Smooth muscle cell (in vitro differentiated cells): Measurements from ENCODE around the gene CDC42BPA. TPM values are rescaled to one million over a fixed set of nuclear protein-coding genes. Genes with fewer than 3 reads are reported as not detected.

Experiments
- DNase-seq: peaks from one replicate; lab custom pipeline; 2025; ENCODE audit not compliant: unreplicated experiment; lab: John Stamatoyannopoulos, UW
- H2AFZ ChIP-seq: fragments of 200-600 bp; sonication (generic); 2 replicates; pipeline ENCODE4 v1.6.0; 2016; ENCODE audit warnings: antibody characterized with exemption, low read depth, mild to moderate bottlenecking
- H3F3A ChIP-seq: fragments of 200-600 bp; sonication (generic); 2 replicates; pipeline ENCODE4 v1.6.0; 2017; ENCODE audit warnings: antibody characterized with exemption, low read depth
- H3K27ac ChIP-seq: fragments of 200-600 bp; sonication (generic); 2 replicates; pipeline ENCODE4 v1.5.1; 2016; ENCODE audit warnings: low read depth, mild to moderate bottlenecking
- H3K27me3 ChIP-seq: fragments of 200-600 bp; sonication (generic); 2 replicates; pipeline ENCODE4 v1.6.1; 2016; ENCODE audit warnings: low read depth, mild to moderate bottlenecking
- H3K36me3 ChIP-seq: fragments of 200-600 bp; sonication (generic); 2 replicates; pipeline ENCODE4 v1.5.1; 2016; ENCODE audit warnings: low read depth
- H3K4me1 ChIP-seq: fragments of 200-600 bp; sonication (generic); 2 replicates; pipeline ENCODE4 v1.5.1; 2016; ENCODE audit warnings: low read depth
- H3K4me2 ChIP-seq: fragments of 200-600 bp; sonication (generic); 2 replicates; pipeline ENCODE4 v1.6.0; 2016; ENCODE audit warnings: mild to moderate bottlenecking
- H3K4me3 ChIP-seq: fragments of 200-600 bp; sonication (generic); 2 replicates; pipeline ENCODE4 v1.5.1; 2016; ENCODE audit warnings: mild to moderate bottlenecking
- H3K79me2 ChIP-seq: fragments of 200-600 bp; sonication (generic); 2 replicates; pipeline ENCODE4 v1.6.0; 2016; ENCODE audit warnings: low read depth, mild to moderate bottlenecking
- H3K9ac ChIP-seq: fragments of 200-600 bp; sonication (generic); 2 replicates; pipeline ENCODE4 v1.6.0; 2016; ENCODE audit warnings: low read depth
- H3K9me3 ChIP-seq: fragments of 200-600 bp; sonication (generic); replicated peaks from 2 replicates; pipeline ENCODE4 v1.5.1; 2016; ENCODE audit warnings: low read depth
- H4K20me1 ChIP-seq: fragments of 200-600 bp; sonication (generic); 2 replicates; pipeline ENCODE4 v1.6.0; 2016; ENCODE audit warnings: low read depth
- WGBS: methylation state at CpG from one replicate; pipeline ENCODE4 v1.1.7; 2016; ENCODE audit warnings: low lambda C conversion rate; 5-methylcytosine and 5-hydroxymethylcytosine counted together
- polyA plus RNA-seq: library from polyadenylated mRNA; unstranded; fragments of >200 nt; fragmentation: Nextera tagmentation; extraction: Ambion mirVana; gene quantifications from 2 replicates; pipeline ENCODE4 v1.2.1, GENCODE V29; 2016
- total RNA-seq: library from RNA; depleted of rRNA; stranded (reverse); fragments of >200 nt; gene quantifications from 2 replicates; pipeline ENCODE4 v1.2.3, GENCODE V29; 2014
- TF ChIP-seq, protein P1 (sequence below): fragments of 200-600 bp; sonication (generic); IDR thresholded peaks from 2 replicates; pipeline ENCODE4 v1.5.1; 2017; ENCODE audit warnings: borderline replicate concordance, mild to moderate bottlenecking, antibody characterized with exemption; ENCODE audit not compliant: insufficient read depth, poor library complexity, severe bottlenecking

Gene CDC42BPA
- total and polyA plus RNA-seq, 2 experiments from 2014 or later, result 14.8 to 34.9 TPM

DNA sequence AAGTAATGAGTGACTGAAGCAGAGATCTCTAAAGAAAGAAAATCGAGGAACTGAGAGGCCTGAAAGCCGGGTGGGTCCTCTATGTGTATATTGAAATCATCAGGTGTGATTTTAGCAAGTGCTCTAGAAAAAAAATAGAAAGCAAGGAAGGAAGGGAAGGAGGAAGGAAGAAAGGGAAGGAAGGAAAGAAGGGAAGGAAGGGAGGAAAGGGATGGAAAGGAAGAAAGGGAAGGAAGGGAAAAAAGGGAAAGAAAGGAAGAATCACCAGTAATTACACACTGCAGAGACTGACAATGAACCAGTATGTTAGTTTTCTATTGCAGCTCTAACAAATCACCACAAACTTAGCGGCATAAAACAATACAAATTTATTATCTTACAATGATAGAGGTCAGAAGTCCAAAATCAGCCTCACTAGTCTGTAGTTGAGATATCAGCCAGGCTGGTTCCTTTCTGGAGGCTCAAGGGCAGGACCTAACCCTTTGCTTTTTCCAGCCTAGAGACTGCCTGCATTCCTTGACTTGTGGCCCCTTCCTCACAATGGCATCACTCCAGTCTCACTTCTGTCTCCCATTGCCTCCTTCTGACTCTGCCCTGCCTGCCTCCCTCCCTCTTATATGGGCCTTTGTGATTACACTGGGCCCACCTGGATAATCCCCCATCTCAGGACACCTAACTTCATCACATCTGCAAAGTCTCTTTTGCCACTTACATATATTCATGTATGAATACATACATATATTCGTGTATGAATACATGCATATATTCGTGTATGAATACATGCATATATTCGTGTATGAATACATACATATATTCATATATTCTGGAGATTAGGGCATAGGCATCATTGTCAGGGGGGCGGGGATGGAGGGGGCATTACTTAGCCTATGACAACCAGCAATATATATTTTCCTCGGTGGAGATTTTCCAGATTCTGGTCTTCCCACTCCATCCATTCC, 47.5 kb upstream of the CDC42BPA start:
- 93% methylated on average over 8 of the region's 8 CpGs for WGBS
- TF ChIP-seq, protein P1, sequence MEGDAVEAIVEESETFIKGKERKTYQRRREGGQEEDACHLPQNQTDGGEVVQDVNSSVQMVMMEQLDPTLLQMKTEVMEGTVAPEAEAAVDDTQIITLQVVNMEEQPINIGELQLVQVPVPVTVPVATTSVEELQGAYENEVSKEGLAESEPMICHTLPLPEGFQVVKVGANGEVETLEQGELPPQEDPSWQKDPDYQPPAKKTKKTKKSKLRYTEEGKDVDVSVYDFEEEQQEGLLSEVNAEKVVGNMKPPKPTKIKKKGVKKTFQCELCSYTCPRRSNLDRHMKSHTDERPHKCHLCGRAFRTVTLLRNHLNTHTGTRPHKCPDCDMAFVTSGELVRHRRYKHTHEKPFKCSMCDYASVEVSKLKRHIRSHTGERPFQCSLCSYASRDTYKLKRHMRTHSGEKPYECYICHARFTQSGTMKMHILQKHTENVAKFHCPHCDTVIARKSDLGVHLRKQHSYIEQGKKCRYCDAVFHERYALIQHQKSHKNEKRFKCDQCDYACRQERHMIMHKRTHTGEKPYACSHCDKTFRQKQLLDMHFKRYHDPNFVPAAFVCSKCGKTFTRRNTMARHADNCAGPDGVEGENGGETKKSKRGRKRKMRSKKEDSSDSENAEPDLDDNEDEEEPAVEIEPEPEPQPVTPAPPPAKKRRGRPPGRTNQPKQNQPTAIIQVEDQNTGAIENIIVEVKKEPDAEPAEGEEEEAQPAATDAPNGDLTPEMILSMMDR, result no peak
- H3K27me3 ChIP-seq, result no peaks in the 10 kb centered on the region

GRCh38 chr1:227364657-227365056, 46.4 kb upstream of the CDC42BPA start:
- TF ChIP-seq, protein P1, result no peak
- H3K4me3 ChIP-seq, result no peak overlapping the region
- H3K36me3 ChIP-seq, result no peaks in the 10 kb centered on the region
- H3K9me3 ChIP-seq, result no peaks in the 10 kb centered on the region
- no peak overlapping the region for H2AFZ ChIP-seq
- H3K4me2 ChIP-seq, result no peak overlapping the region
- no peak for DNase-seq
- no peaks in the 10 kb centered on the region for H3K4me1 ChIP-seq
- no peaks in the 10 kb centered on the region for H3K27me3 ChIP-seq
- 77% methylated on average over 2 of the region's 2 CpGs for WGBS
- no peak overlapping the region for H3K9ac ChIP-seq
- no peak overlapping the region for H3K27ac ChIP-seq
- no peaks in the 10 kb centered on the region for H3F3A ChIP-seq
- no peaks in the 10 kb centered on the region for H3K79me2 ChIP-seq
- no peaks in the 10 kb centered on the region for H4K20me1 ChIP-seq

More for the DNA sequence above, 47.5 kb upstream of the CDC42BPA start:
- no peaks in the 10 kb centered on the region for H3K79me2 ChIP-seq
- no peaks in the 10 kb centered on the region for H3K9me3 ChIP-seq
- H3K4me2 ChIP-seq, result no peak overlapping the region
- H3K9ac ChIP-seq, result no peak overlapping the region
- no peaks in the 10 kb centered on the region for H3F3A ChIP-seq
- H3K36me3 ChIP-seq, result no peaks in the 10 kb centered on the region
- H3K4me3 ChIP-seq, result no peak overlapping the region
- no peak overlapping the region for H2AFZ ChIP-seq
- no peaks in the 10 kb centered on the region for H4K20me1 ChIP-seq
- no peak overlapping the region for H3K27ac ChIP-seq
- no peak for DNase-seq
- H3K4me1 ChIP-seq, result no peaks in the 10 kb centered on the region

- Histone ChIP-seq H3K36me3 (no peaks in the 10 kb centered on the region), H3F3A (no peaks in the 10 kb centered on the region), H3K79me2 (no peaks in the 10 kb centered on the region), H3K9me3 (no peaks in the 10 kb centered on the region), H3K4me2 (no peak overlapping the region), H3K4me1 (no peaks in the 10 kb centered on the region), H3K27ac (no peak overlapping the region), H3K9ac (no peak overlapping the region), H4K20me1 (no peaks in the 10 kb centered on the region), H2AFZ (no peak overlapping the region), H3K4me3 (no peak overlapping the region), H3K27me3 (no peaks in the 10 kb centered on the region)
- WGBS, result 92% methylated on average over 7 of the region's 7 CpGs
- DNase-seq, result no peak
- TF ChIP-seq, protein P1, result no peak
Measured at GRCh38 chr1:227363825-227364224, 45.5 kb upstream of the CDC42BPA start.

DNA sequence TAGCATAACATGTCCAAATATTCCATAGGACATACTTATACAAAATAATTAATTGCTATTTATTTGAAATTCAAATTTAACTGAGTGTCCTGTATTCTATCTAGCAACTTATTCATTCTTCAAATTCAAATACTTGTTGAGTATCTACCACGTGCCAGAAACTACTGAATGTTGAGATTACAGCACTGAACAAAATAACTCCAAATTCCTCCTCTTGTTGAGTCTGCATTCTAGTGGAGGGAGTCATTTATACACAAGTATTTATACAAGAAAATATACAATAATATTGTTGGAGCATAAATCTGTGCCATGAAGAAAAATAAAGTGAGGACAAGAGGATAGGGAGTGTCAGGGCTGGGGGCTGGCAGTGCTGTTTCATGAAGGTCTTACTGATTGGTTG, 43.7 kb upstream of the CDC42BPA start:
- H4K20me1 ChIP-seq, result no peaks in the 10 kb centered on the region
- no peaks in the 10 kb centered on the region for H3K9me3 ChIP-seq
- H3K36me3 ChIP-seq, result no peaks in the 10 kb centered on the region
- peaks cover 3% of the 10 kb centered on the region for H3F3A ChIP-seq
- H3K4me1 ChIP-seq, result peaks cover 8% of the 10 kb centered on the region
- H3K4me3 ChIP-seq, result no peak overlapping the region
- no peak overlapping the region for H2AFZ ChIP-seq
- no peak overlapping the region for H3K9ac ChIP-seq
- 73% methylated on average over 1 of the region's 1 CpG for WGBS
- TF ChIP-seq, protein P1, result no peak
- no peaks in the 10 kb centered on the region for H3K79me2 ChIP-seq
- no peaks in the 10 kb centered on the region for H3K27me3 ChIP-seq
- no peak overlapping the region for H3K4me2 ChIP-seq
- DNase-seq, result no peak
- no peak overlapping the region for H3K27ac ChIP-seq
